Sigmoid colon (tissue), 7 donors: ENCODE measurements around the gene CD276. TPM values are rescaled to one million over a fixed set of nuclear protein-coding genes. Genes with fewer than 3 reads are reported as not detected.

Source experiments
- DNase-seq: peaks from one replicate; pipeline ENCODE4 v3.0.0-alpha.2; 2019
- H3K27ac ChIP-seq, 4 donors: fragments of 200-600 bp; sonication (generic); one replicate each; pipeline ENCODE4 v1.5.1; 2016 to 2019; ENCODE audit warnings: mild to moderate bottlenecking in 1 of 4
- H3K27me3 ChIP-seq, 3 donors: fragments of 200-600 bp; sonication (generic); one replicate each; pipeline ENCODE4 v1.5.1; 2019; ENCODE audit warnings: mild to moderate bottlenecking in 1 of 3
- H3K36me3 ChIP-seq, 4 donors: fragments of 200-600 bp; sonication (generic); one replicate each; pipeline ENCODE4 v1.5.1; 2016 to 2019
- H3K4me1 ChIP-seq, 4 donors: fragments of 200-600 bp; sonication (generic); one replicate each; pipeline ENCODE4 v1.5.1; 2017 to 2019
- H3K4me3 ChIP-seq, 4 donors: fragments of 200-600 bp; sonication (generic); one replicate each; pipeline ENCODE4 v1.5.1; 2017 to 2019; ENCODE audit warnings: mild to moderate bottlenecking in 2 of 4, moderate library complexity in 1 of 4
- H3K9me3 ChIP-seq, 4 donors: fragments of 200-600 bp in 3 of 4; sonication (generic) in 3 of 4; one replicate each; pipeline versions ENCODE4 v1.5.1 to v1.6.1; 2013 to 2019
- CTCF ChIP-seq, 4 experiments: fragments of 450-650 bp in 3 of 4; fragments of 200-600 bp in 1 of 4; IDR thresholded peaks; one replicate each; pipeline ENCODE4 v1.5.1; 2016 to 2019; ENCODE audit warnings: antibody characterized with exemption in 4 of 4, mild to moderate bottlenecking in 3 of 4, moderate library complexity in 2 of 4
- EP300 ChIP-seq, 4 donors: sonication (generic); formaldehyde crosslinking; IDR thresholded peaks; one replicate each; pipeline ENCODE4 v1.6.1; 2017; ENCODE audit warnings: antibody characterized with exemption in 4 of 4
- POLR2A ChIP-seq, 2 donors: fragments of 450-650 bp; IDR thresholded peaks; one replicate each; pipeline ENCODE4 v1.6.1; 2016; ENCODE audit warnings: antibody characterized with exemption in 2 of 2, mild to moderate bottlenecking in 2 of 2, moderate library complexity in 2 of 2
- POLR2AphosphoS5 ChIP-seq, 4 donors: sonication (generic); formaldehyde crosslinking; IDR thresholded peaks; one replicate each; pipeline ENCODE4 v1.6.1; 2017; ENCODE audit warnings: antibody characterized with exemption in 4 of 4
- WGBS, 2 donors: extraction: QIAGEN DNeasy Blood & Tissue Kit; methylation state at CpG; one replicate each; pipeline ENCODE4 v1.1.7; 2013; 5-methylcytosine and 5-hydroxymethylcytosine counted together
- intact Hi-C: fragments of 100-400 bp; cut with DNase I; formaldehyde crosslinking; loops from one replicate; pipeline ENCODE4 v1.15.1; 2023
- polyA plus RNA-seq, 3 donors: library from polyadenylated mRNA; stranded (reverse); fragments of 200-250 nt; gene quantifications; one replicate each; pipeline ENCODE4 v1.2.3, GENCODE V29; 2013
- total RNA-seq, 4 donors: library from RNA; depleted of rRNA; stranded (reverse); fragments of >200 nt; gene quantifications; one replicate each; pipeline ENCODE4 v1.1.0, GENCODE V29; 2016
- donor health status: healthy with polysubstance abuse.
- donor health status: Bipolar disorder and iron deficiency.
- donor health status: healthy.

CD276 gene
- total and polyA plus RNA-seq, 7 donors, result 15.7 to 59.8 (median 29.8) TPM

GRCh38 chr15:73695773-73696640 lies 11.8 kb downstream of the CD276 start:
- Histone ChIP-seq H3K27ac (peak overlapping the region in 2 of 4 donors; percentile 21 to 47), H3K4me1 (peaks cover 0 to 59% (median 50%) of the 10 kb centered on the region in 4 donors), H3K36me3 (peaks cover 0 to 4% (median 0%) of the 10 kb centered on the region in 4 donors), H3K4me3 (no peak overlapping the region), H3K27me3 (peaks cover 0 to 2% (median 0%) of the 10 kb centered on the region in 3 donors), H3K9me3 (no peaks in the 10 kb centered on the region)
- no peak for TF ChIP-seq EP300 (IDR thresholded peaks at IDR 0.05)
- no peak for TF ChIP-seq POLR2AphosphoS5 (IDR thresholded peaks at IDR 0.05)
- no peak for TF ChIP-seq CTCF (IDR thresholded peaks at IDR 0.05)
- TF ChIP-seq POLR2A (IDR thresholded peaks at IDR 0.05), result no peak
- DNase-seq, result peak; percentile 57
- intact Hi-C loops, result loop anchor here (5.0 kb wide), 1 partner anchor 134 kb away; no protein-coding TSS in a partner anchor
- WGBS, 2 donors, result 71 to 80% methylated on average over 16 of the region's 16 CpGs

- TF ChIP-seq CTCF (IDR thresholded peaks at IDR 0.05) (no peak), POLR2A (IDR thresholded peaks at IDR 0.05) (no peak), POLR2AphosphoS5 (IDR thresholded peaks at IDR 0.05) (no peak), EP300 (IDR thresholded peaks at IDR 0.05) (no peak)
- no peak for DNase-seq
- peak overlapping the region in 2 of 4 donors; percentile 21 to 47 for H3K27ac ChIP-seq
- WGBS, 2 donors, result 47 to 83% methylated on average over 1 of the region's 1 CpG
- no peak overlapping the region for H3K4me3 ChIP-seq
- intact Hi-C loops, result loop anchor here (5.0 kb wide), 1 partner anchor 134 kb away; no protein-coding TSS in a partner anchor
- peaks cover 0 to 4% (median 0%) of the 10 kb centered on the region in 4 donors for H3K36me3 ChIP-seq
- no peaks in the 10 kb centered on the region for H3K9me3 ChIP-seq
- peaks cover 0 to 2% (median 0%) of the 10 kb centered on the region in 3 donors for H3K27me3 ChIP-seq
- H3K4me1 ChIP-seq, result peaks cover 0 to 53% (median 44%) of the 10 kb centered on the region in 4 donors
Measured at GRCh38 chr15:73696641-73697001, 12.4 kb downstream of the CD276 start.

- H3K4me1 ChIP-seq, result peaks cover 0 to 48% (median 40%) of the 10 kb centered on the region in 4 donors
- intact Hi-C loops, result loop anchor here (5.0 kb wide), 1 partner anchor 135 kb away; no protein-coding TSS in a partner anchor
- no peak for TF ChIP-seq EP300 (IDR thresholded peaks at IDR 0.05)
- TF ChIP-seq POLR2AphosphoS5 (IDR thresholded peaks at IDR 0.05), result peak; percentile 46 to 82 (median 69)
- no peak for TF ChIP-seq CTCF (IDR thresholded peaks at IDR 0.05)
Measured at GRCh38 chr15:73697033-73697467, 12.9 kb downstream of the CD276 start.

GRCh38 chr15:73699249-73700040 lies 15.3 kb downstream of the CD276 start:
- DNase-seq, result no peak
- peaks cover 0 to 2% (median 0%) of the 10 kb centered on the region in 3 donors for H3K27me3 ChIP-seq
- no peak for TF ChIP-seq CTCF (IDR thresholded peaks at IDR 0.05)
- TF ChIP-seq POLR2A (IDR thresholded peaks at IDR 0.05), result no peak
- TF ChIP-seq EP300 (IDR thresholded peaks at IDR 0.05), result no peak
- no peak overlapping the region for H3K27ac ChIP-seq
- intact Hi-C loops, result loop anchor here (1.0 to 10.0 kb wide), 4 partner anchors 22 to 205 kb away; no protein-coding TSS in a partner anchor
- 86% methylated on average over 14 of the region's 14 CpGs for whole genome bisulfite sequencing, 2 donors
- H3K4me1 ChIP-seq, result peaks cover 0 to 39% (median 32%) of the 10 kb centered on the region in 4 donors
- H3K9me3 ChIP-seq, result no peaks in the 10 kb centered on the region
- H3K4me3 ChIP-seq, result no peak overlapping the region
- H3K36me3 ChIP-seq, result peaks cover 0 to 24% (median 2%) of the 10 kb centered on the region in 4 donors

More at GRCh38 chr15:73697033-73697467, 12.9 kb downstream of the CD276 start:
- Histone ChIP-seq H3K9me3 (no peaks in the 10 kb centered on the region), H3K27ac (peak overlapping the region in 2 of 4 donors; percentile 21 to 47), H3K27me3 (peaks cover 0 to 2% (median 0%) of the 10 kb centered on the region in 3 donors), H3K4me3 (no peak overlapping the region), H3K36me3 (peaks cover 0 to 4% (median 0%) of the 10 kb centered on the region in 4 donors)
- DNase-seq, result peak; percentile 93
- 10 to 33% methylated on average over 9 of the region's 9 CpGs for WGBS, 2 donors
